ENCODE measurements around the gene NUB1.

Gene NUB1

GRCh38 chr7:151372612-151373265 is 31.1 kb downstream of the NUB1 start:
- no peak overlapping the region for H3K4me3 ChIP-seq (ENCODE audit: low read length)
- DNase-seq (ENCODE audit: low read depth, low spot score), result no peak

DNA sequence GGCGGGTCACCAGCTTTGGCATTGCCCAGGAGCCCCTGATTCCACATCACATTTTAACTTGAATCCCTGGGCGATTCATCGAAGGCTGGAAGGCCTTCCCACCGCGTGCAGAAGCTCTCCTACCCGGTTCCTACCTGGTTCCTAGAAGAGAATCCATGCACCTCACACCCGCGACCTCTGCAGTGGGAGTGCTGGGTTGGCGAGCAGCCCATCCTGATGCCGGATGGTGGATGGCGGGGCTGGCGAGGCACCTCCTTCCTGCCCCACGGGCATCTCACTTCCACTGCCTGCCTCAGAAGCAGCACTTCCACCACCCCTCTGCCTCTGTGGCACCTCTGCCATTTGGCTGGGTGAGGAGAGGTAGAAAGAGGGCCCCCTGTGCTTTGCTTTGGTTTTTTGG is 32.0 kb downstream of the NUB1 start:
- no peak for DNase-seq (ENCODE audit: low read depth, low spot score)
- no peak overlapping the region for H3K4me3 ChIP-seq (ENCODE audit: low read length)

DNA sequence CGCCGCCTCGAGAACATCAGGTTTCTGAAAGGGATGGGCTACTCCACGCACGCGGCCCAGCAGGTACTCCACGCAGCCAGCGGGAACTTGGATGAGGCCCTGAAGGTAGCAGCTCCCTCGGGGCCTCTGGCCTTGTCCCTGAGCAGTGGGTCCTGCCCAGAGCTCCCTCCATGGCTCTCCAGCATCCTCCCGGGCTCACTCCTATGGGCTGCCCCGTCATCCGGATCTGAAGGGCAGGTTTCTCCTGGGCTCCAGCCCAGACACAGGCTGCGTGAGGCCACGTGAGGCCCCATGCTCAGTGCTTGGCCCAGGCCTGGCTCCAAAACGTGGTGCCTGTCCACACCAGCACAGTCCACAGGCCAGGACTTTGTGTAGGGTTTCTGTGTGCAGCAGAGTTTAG is 32.5 kb downstream of the NUB1 start:
- no peak for DNase-seq (ENCODE audit: low read depth, low spot score)
- no peak overlapping the region for H3K4me3 ChIP-seq (ENCODE audit: low read length)

DNA sequence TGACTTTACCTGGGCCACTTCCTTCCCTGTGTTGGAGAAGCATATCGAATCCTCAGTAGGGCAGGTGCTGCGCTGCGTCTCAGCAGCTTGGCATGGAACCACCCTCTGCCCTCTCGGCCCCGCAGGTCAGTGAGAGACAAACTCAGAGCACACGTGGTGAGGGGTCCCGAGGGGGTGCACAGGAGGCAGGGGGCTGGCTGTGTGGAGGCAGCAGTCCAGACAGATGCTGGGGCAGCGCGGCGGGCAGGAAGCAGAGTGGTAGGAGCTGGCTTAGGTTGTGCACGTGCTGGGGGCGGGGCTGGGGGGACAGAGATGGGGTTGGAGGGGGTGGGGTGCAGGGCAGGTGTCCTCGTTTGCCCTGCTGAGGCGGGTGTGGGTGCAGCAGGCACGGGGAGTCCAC is 33.1 kb downstream of the NUB1 start:
- DNase-seq (ENCODE audit: low read depth, low spot score), result no peak
- no peak overlapping the region for H3K4me3 ChIP-seq (ENCODE audit: low read length)

DNA sequence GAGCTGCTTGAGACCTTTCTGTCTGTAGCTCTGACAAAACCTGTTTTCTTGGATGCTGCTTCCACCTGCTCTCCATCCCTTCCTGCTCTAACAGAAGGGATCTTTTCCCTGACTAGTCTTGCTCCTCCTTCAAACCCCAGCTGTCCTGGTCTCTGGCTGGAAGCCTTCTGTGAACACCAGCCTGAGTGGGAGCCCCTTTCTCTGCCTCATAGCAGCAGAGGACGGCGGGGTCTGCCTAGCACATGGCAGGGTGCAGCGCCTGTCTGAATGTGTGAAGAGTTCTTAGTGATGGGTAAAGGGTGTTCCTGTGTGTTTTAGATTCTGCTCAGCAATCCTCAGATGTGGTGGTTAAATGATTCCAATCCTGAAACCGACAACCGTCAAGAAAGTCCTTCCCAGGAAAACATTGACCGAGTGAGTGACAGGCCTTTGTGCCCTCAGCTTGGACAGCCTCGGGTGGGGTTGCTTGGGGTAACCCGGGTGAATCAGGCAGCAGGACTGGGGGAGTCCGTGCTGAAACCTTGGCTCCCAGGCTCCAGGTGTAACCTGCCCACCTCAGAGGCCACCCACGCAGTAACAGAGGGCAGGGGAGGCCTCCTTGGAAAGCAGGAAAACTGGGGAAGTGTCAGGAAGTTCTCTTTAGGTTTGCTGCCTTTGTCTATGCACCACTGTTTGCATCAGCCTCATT is 34.1 kb downstream of the NUB1 start:
- H3K4me3 ChIP-seq (ENCODE audit: low read length), result no peak overlapping the region
- DNase-seq (ENCODE audit: low read depth, low spot score), result no peak

DNA sequence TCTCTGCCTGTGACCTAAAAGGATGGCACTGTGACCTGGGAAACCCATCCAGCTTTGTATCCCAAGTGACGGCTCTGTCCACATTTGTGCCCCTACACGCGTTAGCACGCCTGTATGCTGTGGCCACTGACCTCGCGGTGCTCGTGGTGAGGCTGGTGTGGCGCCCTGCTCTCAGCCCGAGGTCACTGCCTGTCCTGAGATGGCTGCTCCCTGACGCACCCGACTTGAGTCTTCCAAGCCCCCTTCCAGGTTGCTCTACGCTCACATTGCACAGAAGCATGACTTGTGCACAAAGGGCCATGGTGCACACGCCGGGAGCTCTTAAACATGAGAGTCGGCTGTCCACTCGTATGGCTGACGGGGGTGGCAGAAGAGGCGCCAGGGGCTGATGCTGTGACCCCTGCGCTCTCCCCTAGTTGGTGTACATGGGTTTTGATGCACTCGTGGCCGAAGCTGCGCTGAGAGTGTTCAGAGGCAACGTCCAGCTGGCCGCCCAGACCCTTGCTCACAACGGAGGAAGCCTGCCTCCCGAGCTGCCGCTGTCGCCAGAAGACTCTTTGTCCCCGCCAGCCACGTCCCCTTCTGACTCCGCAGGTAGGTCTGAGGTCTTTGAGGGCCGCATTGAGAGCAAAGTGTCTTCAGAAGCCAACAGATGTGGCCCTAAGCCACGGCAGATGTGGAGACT is 34.7 kb downstream of the NUB1 start:
- DNase-seq (ENCODE audit: low read depth, low spot score), result no peak
- H3K4me3 ChIP-seq (ENCODE audit: low read length), result no peak overlapping the region

- no peak overlapping the region for H3K4me3 ChIP-seq (ENCODE audit: low read length)
- no peak for DNase-seq (ENCODE audit: low read depth, low spot score)
These were observed 35.8 kb downstream of the NUB1 start for GRCh38 chr7:151377406-151377805.

DNA sequence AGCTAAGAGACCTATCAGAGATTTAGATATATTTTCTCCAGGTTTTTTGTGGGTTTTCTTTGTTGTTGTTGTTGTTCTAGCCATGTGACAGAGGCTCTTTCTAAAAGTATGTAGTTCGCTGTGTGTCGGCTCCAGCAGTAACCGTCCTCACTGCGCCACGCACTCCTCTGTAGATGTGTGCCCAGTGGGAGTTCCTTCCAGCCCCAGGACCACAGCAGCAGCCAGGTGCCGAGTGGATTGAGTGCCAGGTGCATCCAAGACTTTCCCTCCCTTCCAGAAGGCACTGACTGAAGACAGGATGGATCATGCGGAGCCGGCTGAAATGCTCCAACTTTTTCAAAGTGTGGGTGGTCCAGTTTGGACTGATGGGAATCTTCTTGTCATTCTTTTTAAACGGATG is 36.4 kb downstream of the NUB1 start:
- DNase-seq (ENCODE audit: low read depth, low spot score), result no peak
- H3K4me3 ChIP-seq (ENCODE audit: low read length), result no peak overlapping the region

DNA sequence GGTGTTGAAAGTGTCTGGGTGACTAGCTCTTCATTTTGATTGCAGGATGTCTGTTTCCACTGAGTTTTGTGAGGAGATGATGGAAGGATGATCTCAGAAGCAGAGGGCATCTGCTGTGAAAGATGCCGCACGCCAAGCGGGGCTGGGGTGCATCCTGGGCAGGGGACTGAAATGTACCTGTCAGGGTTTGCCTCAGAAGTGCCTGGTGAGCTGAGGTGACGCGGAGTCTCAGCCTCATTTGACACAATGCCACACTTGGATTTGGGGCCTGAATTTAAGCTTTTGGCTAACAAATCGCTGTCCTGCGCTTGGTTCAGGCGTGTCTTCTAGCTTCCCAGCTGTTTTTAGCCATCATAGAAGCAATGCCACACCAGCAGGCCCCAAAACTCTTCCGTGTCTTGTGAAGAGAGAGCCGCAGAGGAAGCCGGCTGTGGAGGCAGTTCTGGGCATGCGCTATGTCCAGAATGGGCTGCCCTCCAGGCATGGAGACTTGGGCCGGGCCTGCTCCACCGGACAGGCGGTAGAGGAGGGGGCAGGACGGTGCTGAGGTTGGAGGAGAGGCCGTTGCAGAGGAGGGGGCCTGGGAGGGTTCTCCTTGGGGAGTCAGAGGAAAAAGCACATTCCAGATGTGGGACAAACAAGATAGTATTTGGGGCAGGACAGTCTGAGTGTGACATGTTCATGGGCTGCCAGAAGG is 37.0 kb downstream of the NUB1 start:
- DNase-seq (ENCODE audit: low read depth, low spot score), result no peak
- no peak overlapping the region for H3K4me3 ChIP-seq (ENCODE audit: low read length)

- H3K4me3 ChIP-seq (ENCODE audit: low read length), result no peak overlapping the region
- no peak for DNase-seq (ENCODE audit: low read depth, low spot score)
These were observed 37.5 kb downstream of the NUB1 start for GRCh38 chr7:151379193-151379520.

GRCh38 chr7:151379534-151380198 is 38.1 kb downstream of the NUB1 start:
- DNase-seq (ENCODE audit: low read depth, low spot score), result no peak
- no peak overlapping the region for H3K4me3 ChIP-seq (ENCODE audit: low read length)

- H3K4me3 ChIP-seq (ENCODE audit: low read length), result no peak overlapping the region
- no peak for DNase-seq (ENCODE audit: low read depth, low spot score)
These were observed 38.8 kb downstream of the NUB1 start for GRCh38 chr7:151380199-151381097.

- H3K4me3 ChIP-seq (ENCODE audit: low read length), result no peak overlapping the region
- DNase-seq (ENCODE audit: low read depth, low spot score), result no peak
These were observed 39.4 kb downstream of the NUB1 start for GRCh38 chr7:151381098-151381347.

DNA sequence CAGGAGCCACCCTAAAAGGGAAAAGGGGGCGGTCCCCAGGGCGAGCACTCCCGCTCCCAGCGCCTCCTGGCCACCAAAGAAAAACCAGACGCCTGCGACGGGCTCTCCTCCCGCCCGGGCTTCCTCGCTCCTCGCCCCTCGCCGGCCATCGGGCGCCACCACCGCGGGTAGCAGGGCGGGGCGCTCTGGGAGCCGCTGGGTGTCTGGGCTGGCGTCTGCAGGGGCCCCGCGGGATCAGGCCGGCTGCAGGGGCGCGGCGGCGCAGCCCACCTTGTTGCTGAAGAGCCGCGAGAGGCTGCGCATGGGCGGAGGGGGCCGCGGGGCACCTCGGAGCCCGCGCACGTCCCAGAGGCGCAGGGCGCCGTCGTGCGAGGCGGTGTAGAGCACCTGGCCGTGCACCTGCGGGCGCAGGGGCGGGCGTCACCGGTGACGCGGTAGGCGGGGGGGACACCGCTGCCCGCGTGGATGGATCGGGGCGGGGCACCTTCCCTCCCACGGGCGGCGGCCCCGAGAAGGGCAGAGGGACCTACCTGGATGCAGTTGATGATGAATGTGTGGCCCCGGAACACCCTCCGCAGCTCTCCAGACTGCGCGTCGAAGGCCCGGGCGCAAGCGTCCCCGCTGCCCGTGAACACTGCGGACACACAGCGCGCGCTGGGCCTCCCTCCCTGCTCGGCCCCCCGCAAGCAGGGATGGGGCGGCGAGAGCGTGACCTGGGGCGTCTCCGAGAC is 39.9 kb downstream of the NUB1 start:
- no peak for DNase-seq (ENCODE audit: low read depth, low spot score)
- H3K4me3 ChIP-seq (ENCODE audit: low read length), result no peak overlapping the region

DNA sequence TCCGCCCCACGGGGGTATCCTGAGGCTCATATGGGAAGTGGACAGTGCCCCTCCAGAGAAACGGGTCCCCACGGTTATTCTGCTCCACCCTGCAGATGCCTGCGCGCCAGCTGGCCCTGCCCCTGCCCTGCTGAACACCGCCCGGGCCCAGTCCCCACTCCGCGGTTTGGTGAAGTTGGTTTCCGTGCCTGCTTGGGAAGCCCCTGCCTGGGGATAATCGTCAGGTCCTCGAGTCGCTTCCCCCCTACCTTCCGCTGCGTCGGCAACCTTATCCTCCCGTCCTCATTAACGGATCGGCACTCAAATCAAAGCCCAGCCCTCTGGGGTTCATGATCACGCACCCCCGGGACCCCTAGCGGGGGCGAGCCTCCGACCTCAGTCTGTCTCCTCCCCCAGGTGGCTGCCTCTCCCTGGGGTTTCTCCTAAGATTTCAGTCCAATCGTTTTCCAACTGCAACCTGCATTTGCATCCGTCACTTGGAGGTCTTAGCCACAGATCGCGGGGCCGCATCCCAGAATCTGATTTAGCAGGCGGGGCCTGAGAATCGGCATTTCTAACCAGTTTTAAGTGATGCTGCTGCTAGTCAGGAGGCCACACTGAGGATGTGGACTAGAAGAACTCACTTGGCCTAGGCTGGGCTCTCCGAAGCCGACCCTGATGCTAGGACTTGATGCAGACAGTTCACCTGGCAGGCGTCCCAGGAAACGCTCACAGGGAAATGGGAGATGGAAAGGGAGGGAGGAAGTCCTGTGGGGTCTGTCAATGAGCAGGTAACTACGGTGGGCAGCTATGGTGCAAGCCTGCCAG is 40.7 kb downstream of the NUB1 start:
- no peak for DNase-seq (ENCODE audit: low read depth, low spot score)
- no peak overlapping the region for H3K4me3 ChIP-seq (ENCODE audit: low read length)

DNA sequence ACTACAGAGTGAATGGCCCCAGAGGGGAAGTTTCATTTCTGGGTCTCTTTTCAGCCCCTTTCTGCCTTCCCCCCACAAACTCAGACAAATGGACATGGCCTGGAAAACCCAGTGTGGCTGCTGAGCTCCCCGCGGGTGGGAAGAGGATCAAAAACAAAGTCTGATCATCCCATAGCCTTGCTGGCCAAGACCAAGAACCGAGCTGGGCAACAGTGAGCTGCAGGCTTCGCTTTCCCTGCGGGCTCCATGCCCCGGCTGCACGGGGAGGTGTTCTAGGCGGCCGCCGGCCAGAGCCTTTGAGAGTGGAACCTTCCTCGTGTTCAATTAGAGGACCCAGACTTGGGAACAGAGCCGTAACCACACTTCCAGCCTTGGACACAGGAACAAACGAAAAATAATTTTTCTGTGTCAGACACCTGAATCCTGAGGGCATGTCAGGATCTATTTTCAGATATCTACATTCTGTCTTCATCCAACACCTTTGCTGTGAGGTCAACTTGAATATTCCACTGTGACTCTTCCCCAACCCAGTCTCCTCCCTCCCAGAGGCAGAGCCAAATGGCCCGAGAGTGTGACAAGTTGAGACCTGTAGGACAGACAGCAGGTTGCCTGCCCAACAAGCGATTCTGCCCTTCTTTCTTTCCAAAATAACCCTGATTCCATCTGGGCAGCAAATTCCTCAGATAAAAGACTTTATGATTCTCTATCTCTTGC is 42.2 kb downstream of the NUB1 start:
- no peak overlapping the region for H3K4me3 ChIP-seq (ENCODE audit: low read length)
- no peak for DNase-seq (ENCODE audit: low read depth, low spot score)

DNA sequence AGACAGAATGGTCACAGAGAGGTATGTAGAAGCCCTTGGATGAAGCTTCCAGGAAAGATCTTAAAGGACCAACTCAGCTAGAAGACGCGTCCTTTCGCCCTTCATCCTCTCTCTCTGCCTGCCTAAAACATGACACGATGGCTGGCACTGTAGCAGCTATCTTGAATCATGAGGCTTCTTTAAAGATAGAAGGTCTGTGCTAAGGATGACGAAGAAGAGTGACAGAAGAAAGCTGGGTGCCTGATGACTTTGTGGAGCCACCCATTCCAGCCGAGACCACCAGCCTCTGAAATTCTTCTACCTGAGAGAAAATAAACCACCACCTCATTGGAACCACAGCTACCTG is 42.7 kb downstream of the NUB1 start:
- H3K4me3 ChIP-seq (ENCODE audit: low read length), result no peak overlapping the region
- DNase-seq (ENCODE audit: low read depth, low spot score), result no peak
